Mucosa of descending colon (tissue), 3 donors: ENCODE data around the gene MEIS2. TPM values are rescaled to one million over a fixed set of nuclear protein-coding genes. Genes with fewer than 3 reads are reported as not detected.

Experiments used
- ATAC-seq: fragments of 200-7000 bp; cut with Tn5 transposase; one replicate; pipeline ENCODE4 v1.9.1; 2020; ENCODE audit warnings: mild to moderate bottlenecking, moderate library complexity
- DNase-seq, 3 donors: peaks; one replicate each; pipeline ENCODE4 v3.0.0-alpha.2; 2020
- H3K36me3 ChIP-seq: fragments of 200-600 bp; one replicate; pipeline ENCODE4 v1.8.0; 2021; ENCODE audit warnings: low read depth, mild to moderate bottlenecking
- H3K4me1 ChIP-seq: fragments of 200-600 bp; one replicate; pipeline ENCODE4 v1.8.0; 2021; ENCODE audit warnings: low read depth, mild to moderate bottlenecking
- H3K4me3 ChIP-seq: fragments of 200-600 bp; one replicate; pipeline ENCODE4 v1.8.0; 2021; ENCODE audit warnings: mild to moderate bottlenecking
- H3K9me3 ChIP-seq: fragments of 200-600 bp; one replicate; pipeline ENCODE4 v1.8.0; 2021; ENCODE audit warnings: mild to moderate bottlenecking
- intact Hi-C, 2 donors: fragments of 100-400 bp; cut with DNase I in 1 of 2; cut with micrococcal nuclease in 1 of 2; formaldehyde crosslinking; loops; one replicate each; pipeline versions ENCODE4 v1.11.0 to v1.11.1; 2022; cut with DNase I, micrococcal nuclease
- total RNA-seq, 3 donors: library from RNA; stranded (reverse); fragmentation: NEBNext Ultra II Directional in 2 of 3; extraction: Animal tissue kit (Norgen Biotek cat#: 25700) in 2 of 3; gene quantifications; one replicate each; pipeline versions ENCODE4 v1.2.1 to v1.2.4, GENCODE V29; 2021 to 2023
- TF ChIP-seq, protein P1 (sequence below): fragments of 200-600 bp; IDR thresholded peaks from one replicate; pipeline ENCODE4 v1.8.0; 2022; ENCODE audit warnings: antibody characterized with exemption, mild to moderate bottlenecking
- donor health status: DM: no; HTN: no; CAD: no; lungs with moderate emphysema.
- donor health status: DM: no; HTN: no; CAD: no.
- donor health status: DM: no; HTN: yes; CAD: no.

MEIS2 gene
- total RNA-seq, 3 donors from 2014 or later: 3.8 to 93.3 (median 8.9) TPM

DNA sequence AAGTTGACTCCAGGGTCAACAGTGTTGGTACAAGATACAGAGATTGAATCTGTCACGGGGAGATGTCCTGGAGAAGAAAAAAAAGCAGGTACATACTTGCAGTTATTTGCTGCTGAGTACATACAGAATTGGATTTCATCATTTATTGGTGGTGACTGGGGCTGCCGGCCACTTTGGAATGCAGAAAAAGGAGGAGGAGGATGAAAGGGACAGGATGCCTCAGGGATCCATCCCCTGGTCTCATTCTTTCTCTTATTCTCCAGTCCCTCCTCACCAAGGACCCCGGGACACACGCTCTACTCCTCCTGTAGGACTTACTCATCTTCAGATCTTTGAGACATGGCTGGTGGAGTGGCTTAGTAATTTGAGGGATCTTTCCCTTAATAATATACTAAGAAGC is 30.0 kb upstream of the MEIS2 start:
- intact Hi-C loops: loop anchor here (5.0 to 10.0 kb wide), 3 partner anchors 246 to 628 kb away; no protein-coding TSS in a partner anchor
- no peak for ATAC-seq
- DNase-seq: no peak
- TF ChIP-seq, protein P1, sequence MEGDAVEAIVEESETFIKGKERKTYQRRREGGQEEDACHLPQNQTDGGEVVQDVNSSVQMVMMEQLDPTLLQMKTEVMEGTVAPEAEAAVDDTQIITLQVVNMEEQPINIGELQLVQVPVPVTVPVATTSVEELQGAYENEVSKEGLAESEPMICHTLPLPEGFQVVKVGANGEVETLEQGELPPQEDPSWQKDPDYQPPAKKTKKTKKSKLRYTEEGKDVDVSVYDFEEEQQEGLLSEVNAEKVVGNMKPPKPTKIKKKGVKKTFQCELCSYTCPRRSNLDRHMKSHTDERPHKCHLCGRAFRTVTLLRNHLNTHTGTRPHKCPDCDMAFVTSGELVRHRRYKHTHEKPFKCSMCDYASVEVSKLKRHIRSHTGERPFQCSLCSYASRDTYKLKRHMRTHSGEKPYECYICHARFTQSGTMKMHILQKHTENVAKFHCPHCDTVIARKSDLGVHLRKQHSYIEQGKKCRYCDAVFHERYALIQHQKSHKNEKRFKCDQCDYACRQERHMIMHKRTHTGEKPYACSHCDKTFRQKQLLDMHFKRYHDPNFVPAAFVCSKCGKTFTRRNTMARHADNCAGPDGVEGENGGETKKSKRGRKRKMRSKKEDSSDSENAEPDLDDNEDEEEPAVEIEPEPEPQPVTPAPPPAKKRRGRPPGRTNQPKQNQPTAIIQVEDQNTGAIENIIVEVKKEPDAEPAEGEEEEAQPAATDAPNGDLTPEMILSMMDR: no peak
- no peaks in the 10 kb centered on the region for H3K9me3 ChIP-seq
- H3K4me1 ChIP-seq: no peaks in the 10 kb centered on the region
- H3K36me3 ChIP-seq: no peaks in the 10 kb centered on the region
- no peak overlapping the region for H3K4me3 ChIP-seq

DNA sequence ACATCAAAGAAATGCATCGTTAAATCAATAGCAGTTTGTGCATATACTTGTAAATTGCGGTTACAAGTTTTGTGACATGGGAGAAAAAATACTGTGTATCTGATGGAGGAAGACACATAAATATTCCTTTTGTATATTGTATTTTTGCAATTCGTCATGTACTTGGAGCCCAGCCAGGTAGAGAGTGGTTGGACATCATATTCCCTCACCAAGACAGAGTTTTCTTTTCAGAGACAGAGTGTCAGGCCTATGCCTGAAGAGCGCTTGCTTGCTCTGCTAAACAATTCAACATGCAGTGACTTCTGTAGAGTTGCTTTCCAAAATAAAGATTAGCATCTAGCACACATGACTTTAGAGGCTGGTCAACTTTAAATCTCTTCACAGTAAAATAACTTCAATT is 24.8 kb upstream of the MEIS2 start:
- no peaks in the 10 kb centered on the region for H3K36me3 ChIP-seq
- DNase-seq (no peak), ATAC-seq (no peak)
- intact Hi-C loops: no loop called here
- TF ChIP-seq, protein P1: no peak
- no peaks in the 10 kb centered on the region for H3K9me3 ChIP-seq
- H3K4me1 ChIP-seq: no peaks in the 10 kb centered on the region
- H3K4me3 ChIP-seq: no peak overlapping the region

DNA sequence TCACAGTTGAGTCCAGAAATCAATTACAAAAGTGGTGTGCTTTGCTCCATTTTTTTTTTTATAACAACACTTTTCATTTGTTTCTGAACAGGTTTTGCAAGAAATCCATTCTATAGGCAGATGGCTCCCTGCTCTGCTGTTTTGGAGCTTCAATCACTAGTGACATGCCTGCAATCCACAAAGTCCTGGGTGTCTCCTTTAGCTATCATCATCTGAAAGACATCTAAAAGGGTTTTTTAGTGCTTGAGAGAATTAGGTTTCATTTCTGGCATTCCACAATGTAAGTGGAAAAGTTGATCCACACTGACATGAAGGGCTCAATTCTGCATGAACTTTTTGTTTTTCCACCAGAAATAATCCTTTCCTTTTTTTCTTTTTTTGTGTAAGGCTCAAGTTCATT is 24.0 kb upstream of the MEIS2 start:
- Histone ChIP-seq H3K9me3 (no peaks in the 10 kb centered on the region), H3K36me3 (no peaks in the 10 kb centered on the region), H3K4me1 (no peaks in the 10 kb centered on the region), H3K4me3 (no peak overlapping the region)
- ATAC-seq: no peak
- TF ChIP-seq, protein P1: no peak
- no peak for DNase-seq
- intact Hi-C loops: no loop called here

DNA sequence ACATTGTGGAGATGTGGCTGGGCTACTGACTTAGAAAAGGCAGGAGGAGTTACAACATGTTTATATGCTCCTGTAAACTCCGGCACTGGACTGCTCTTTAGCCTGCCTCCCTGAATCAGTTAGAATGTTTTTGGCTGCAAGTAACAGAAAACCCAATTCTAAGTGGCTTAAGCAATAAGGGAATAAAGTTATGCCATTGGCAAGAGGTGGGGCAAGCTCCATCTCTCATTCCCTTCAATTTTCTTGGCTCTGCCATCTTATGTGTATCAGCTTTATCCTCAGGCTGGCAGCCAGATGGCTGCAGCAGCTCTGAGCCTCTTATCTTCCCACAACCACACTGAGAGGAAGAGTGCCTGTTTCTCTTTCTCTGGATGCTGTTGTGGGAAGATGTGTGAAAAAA is 22.4 kb upstream of the MEIS2 start:
- no peaks in the 10 kb centered on the region for H3K4me1 ChIP-seq
- no peak overlapping the region for H3K4me3 ChIP-seq
- TF ChIP-seq, protein P1: no peak
- no peak for DNase-seq
- no peak for ATAC-seq
- intact Hi-C loops: no loop called here
- no peaks in the 10 kb centered on the region for H3K36me3 ChIP-seq
- H3K9me3 ChIP-seq: no peaks in the 10 kb centered on the region

DNA sequence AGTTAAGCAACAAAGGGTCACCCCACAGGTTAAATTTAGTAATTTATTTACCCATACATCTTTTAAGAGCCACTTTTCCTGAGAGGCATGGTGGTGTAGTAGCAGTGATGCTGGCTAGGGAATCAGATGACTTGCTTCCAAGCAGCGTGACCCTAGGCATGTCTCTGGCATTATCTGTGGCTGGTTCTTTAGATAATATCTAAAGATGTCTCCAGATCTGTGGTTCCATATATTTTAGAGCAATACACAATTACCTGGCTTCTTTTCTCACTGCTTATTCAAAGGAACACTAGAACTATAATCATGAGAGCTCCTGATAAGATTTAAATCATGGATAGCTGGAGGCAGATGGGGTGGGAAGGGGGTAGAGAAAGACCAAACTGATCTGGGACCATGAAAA is 21.1 kb upstream of the MEIS2 start:
- Histone ChIP-seq H3K9me3 (no peaks in the 10 kb centered on the region), H3K4me1 (no peaks in the 10 kb centered on the region), H3K4me3 (no peak overlapping the region), H3K36me3 (no peaks in the 10 kb centered on the region)
- intact Hi-C loops: no loop called here
- ATAC-seq (no peak), DNase-seq (no peak)
- TF ChIP-seq, protein P1: no peak

DNA sequence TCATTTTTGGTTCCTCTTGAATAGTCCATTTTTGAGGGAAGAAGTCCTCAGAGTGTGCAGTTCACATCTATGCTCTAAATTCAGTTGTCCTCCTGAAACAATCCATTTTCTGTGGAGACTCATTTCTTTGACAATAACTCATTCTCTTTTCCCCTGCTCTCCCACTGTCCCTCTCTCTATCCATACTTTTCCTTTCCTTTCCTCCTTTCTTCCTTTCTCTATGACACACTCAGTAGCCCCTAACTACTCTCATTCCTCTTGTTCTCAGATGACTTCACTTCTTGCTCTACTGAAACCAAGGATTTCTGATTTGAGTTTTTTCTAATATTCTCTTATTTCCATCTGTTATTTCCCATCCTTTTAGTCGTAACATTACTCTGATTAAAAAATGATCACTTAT is 16.7 kb upstream of the MEIS2 start:
- Histone ChIP-seq H3K36me3 (no peaks in the 10 kb centered on the region), H3K4me3 (no peak overlapping the region), H3K9me3 (no peaks in the 10 kb centered on the region), H3K4me1 (no peaks in the 10 kb centered on the region)
- DNase-seq (no peak), ATAC-seq (no peak)
- intact Hi-C loops: no loop called here
- TF ChIP-seq, protein P1: no peak
